PC-3 (cell line): Measurements from ENCODE around the gene NRAP. TPM values are rescaled to one million over a fixed set of nuclear protein-coding genes. Genes with fewer than 3 reads are reported as not detected.
A peak's percentile ranks its signal among the peaks of the same experiment; 100 is the strongest.

Experiments used
- ATAC-seq: fragments of 200-7000 bp; cut with Tn5 transposase; 2 replicates; pipeline ENCODE4 v1.9.1; 2020; ENCODE audit warnings: mild to moderate bottlenecking, moderate library complexity
- Bru-seq: library from RNA; stranded (reverse); fragments of 400-500 nt; gene quantifications from one replicate; lab custom pipeline; 2021; lab: Mats Ljungman, UMichigan
- BruChase-seq, 2 experiments: library from RNA; stranded (reverse); fragments of 400-500 nt; gene quantifications; one replicate each; lab custom pipeline; 2021; lab: Mats Ljungman, UMichigan
- BruUV-seq: library from RNA; stranded (reverse); fragments of 400-500 nt; replicated peaks from 2 replicates; lab custom pipeline; 2021; lab: Mats Ljungman, UMichigan
- CTCF ChIA-PET: fragments of 300-600 bp; sonication (Branson Sonifier 250); formaldehyde crosslinking; loops from one replicate; lab custom pipeline; 2022; ENCODE audit warnings: antibody characterized with exemption; lab: Charles Lee
- POLR2A ChIA-PET: fragments of 300-600 bp; sonication (Branson Sonifier 250); formaldehyde crosslinking; loops from one replicate; lab custom pipeline; 2022; ENCODE audit warnings: antibody characterized with exemption; ENCODE audit not compliant: unreplicated experiment; lab: Charles Lee
- DNase-seq: peaks from one replicate; pipeline ENCODE4 v3.0.0-alpha.2; 2015
- H2AFZ ChIP-seq: fragments of 300-600 bp; sonication (generic); 2 replicates; pipeline ENCODE4 v1.6.0; 2016; ENCODE audit warnings: antibody characterized with exemption, low read length
- H3F3A ChIP-seq: fragments of 300-600 bp; sonication (generic); one replicate; pipeline ENCODE4 v1.6.0; 2017; ENCODE audit warnings: antibody characterized with exemption, low read length, control low read depth, mild to moderate bottlenecking; ENCODE audit not compliant: unreplicated experiment
- H3K27ac ChIP-seq: fragments of 300-600 bp; sonication (generic); 2 replicates; pipeline ENCODE4 v1.5.1; 2016; ENCODE audit warnings: mild to moderate bottlenecking, low read length
- H3K27me3 ChIP-seq: fragments of 300-600 bp; sonication (generic); 2 replicates; pipeline ENCODE4 v1.6.1; 2016; ENCODE audit warnings: low read length, mixed read lengths
- H3K36me3 ChIP-seq: fragments of 300-600 bp; sonication (generic); 2 replicates; pipeline ENCODE4 v1.6.1; 2016; ENCODE audit warnings: low read depth, mixed run types, low read length, mixed read lengths
- H3K4me1 ChIP-seq: fragments of 300-600 bp; sonication (generic); 2 replicates; pipeline ENCODE4 v1.5.1; 2016; ENCODE audit warnings: low read length; ENCODE audit not compliant: insufficient read depth
- H3K4me2 ChIP-seq: fragments of 300-600 bp; sonication (generic); 2 replicates; pipeline ENCODE4 v1.6.0; 2016; ENCODE audit warnings: low read length
- H3K4me3 ChIP-seq: fragments of 300-600 bp; sonication (generic); 2 replicates; pipeline ENCODE4 v1.5.1; 2016; ENCODE audit warnings: mild to moderate bottlenecking, low read length, mixed read lengths
- H3K79me2 ChIP-seq: fragments of 300-600 bp; sonication (generic); 2 replicates; pipeline ENCODE4 v1.6.1; 2017; ENCODE audit warnings: low read length, mixed read lengths
- H3K9ac ChIP-seq: fragments of 300-600 bp; sonication (generic); 2 replicates; pipeline ENCODE4 v1.6.0; 2016; ENCODE audit warnings: mild to moderate bottlenecking, low read length
- H3K9me2 ChIP-seq: fragments of 300-600 bp; sonication (generic); replicated peaks from 2 replicates; pipeline ENCODE4 v1.6.1; 2016; ENCODE audit warnings: mixed run types, low read length, mixed read lengths
- H3K9me3 ChIP-seq: fragments of 300-600 bp; sonication (generic); 2 replicates; pipeline ENCODE4 v1.6.1; 2016; ENCODE audit warnings: low read length, mixed read lengths
- H4K20me1 ChIP-seq: fragments of 300-600 bp; sonication (generic); 2 replicates; pipeline ENCODE4 v1.6.1; 2016; ENCODE audit warnings: low read length, mixed read lengths
- EZH2 ChIP-seq: fragments of 300-600 bp; sonication (generic); IDR thresholded peaks from one replicate; pipeline ENCODE4 v1.6.1; 2017; ENCODE audit warnings: antibody characterized with exemption, mild to moderate bottlenecking, low read length; ENCODE audit not compliant: unreplicated experiment
- EZH2phosphoT487 ChIP-seq: fragments of 300-600 bp; sonication (generic); IDR thresholded peaks from 2 replicates; pipeline ENCODE4 v1.6.1; 2018; ENCODE audit warnings: mild to moderate bottlenecking, antibody characterized with exemption, low read length, borderline replicate concordance
- intact Hi-C: fragments of 100-400 bp; cut with micrococcal nuclease; formaldehyde crosslinking; loops from 2 replicates; pipeline ENCODE4 v1.9.0; 2023
- long read RNA-seq: library from polyadenylated mRNA; unstranded; transcript quantifications from one replicate; pipeline ENCODE4 v2.0.0, GENCODE V29; 2021; ENCODE audit not compliant: unreplicated experiment
- total RNA-seq: library from RNA; depleted of rRNA; stranded (reverse); fragments of >200 nt; gene quantifications from 2 replicates; pipeline ENCODE4 v1.2.3, GENCODE V29; 2014; rRNA removed
- TF ChIP-seq, protein P1 (sequence below): fragments of 300-600 bp; sonication (generic); conservative IDR thresholded peaks from 2 replicates; pipeline ENCODE4 v1.5.1; 2017; ENCODE audit warnings: antibody characterized with exemption, low read depth, mild to moderate bottlenecking, low read length

Gene NRAP, protein sequence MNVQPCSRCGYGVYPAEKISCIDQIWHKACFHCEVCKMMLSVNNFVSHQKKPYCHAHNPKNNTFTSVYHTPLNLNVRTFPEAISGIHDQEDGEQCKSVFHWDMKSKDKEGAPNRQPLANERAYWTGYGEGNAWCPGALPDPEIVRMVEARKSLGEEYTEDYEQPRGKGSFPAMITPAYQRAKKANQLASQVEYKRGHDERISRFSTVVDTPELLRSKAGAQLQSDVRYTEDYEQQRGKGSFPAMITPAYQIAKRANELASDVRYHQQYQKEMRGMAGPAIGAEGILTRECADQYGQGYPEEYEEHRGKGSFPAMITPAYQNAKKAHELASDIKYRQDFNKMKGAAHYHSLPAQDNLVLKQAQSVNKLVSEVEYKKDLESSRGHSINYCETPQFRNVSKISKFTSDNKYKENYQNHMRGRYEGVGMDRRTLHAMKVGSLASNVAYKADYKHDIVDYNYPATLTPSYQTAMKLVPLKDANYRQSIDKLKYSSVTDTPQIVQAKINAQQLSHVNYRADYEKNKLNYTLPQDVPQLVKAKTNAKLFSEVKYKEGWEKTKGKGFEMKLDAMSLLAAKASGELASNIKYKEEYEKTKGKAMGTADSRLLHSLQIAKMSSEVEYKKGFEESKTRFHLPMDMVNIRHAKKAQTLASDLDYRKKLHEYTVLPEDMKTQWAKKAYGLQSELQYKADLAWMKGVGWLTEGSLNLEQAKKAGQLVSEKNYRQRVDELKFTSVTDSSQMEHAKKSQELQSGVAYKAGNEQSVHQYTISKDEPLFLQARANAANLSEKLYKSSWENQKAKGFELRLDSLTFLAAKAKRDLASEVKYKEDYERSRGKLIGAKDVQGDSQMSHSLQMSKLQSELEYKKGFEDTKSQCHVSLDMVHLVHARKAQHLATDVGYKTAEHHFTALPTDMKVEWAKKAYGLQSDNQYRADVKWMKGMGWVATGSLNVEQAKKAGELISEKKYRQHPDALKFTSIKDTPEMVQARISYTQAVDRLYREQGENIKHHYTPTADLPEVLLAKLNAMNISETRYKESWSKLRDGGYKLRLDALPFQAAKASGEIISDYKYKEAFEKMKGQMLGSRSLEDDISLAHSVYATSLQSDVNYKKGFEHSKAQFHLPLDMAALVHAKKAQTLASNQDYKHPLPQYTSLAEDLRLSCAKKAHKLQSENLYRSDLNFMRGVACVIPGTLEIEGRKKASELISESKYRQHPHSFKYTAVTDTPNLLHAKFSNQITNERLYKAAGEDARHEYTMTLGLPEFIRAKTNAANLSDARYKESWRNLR (N-terminal part only)
- not detected in 2 replicates for total RNA-seq
- Bru-seq, nascent RNA = not detected
- BruChase-seq, experiment 1, labeled RNA remaining after a 6-hour chase = not detected
- percentile 1 among the genes with signal in this experiment for BruChase-seq, experiment 2, labeled RNA remaining after a 2-hour chase
- long read RNA-seq = 0 reads

DNA sequence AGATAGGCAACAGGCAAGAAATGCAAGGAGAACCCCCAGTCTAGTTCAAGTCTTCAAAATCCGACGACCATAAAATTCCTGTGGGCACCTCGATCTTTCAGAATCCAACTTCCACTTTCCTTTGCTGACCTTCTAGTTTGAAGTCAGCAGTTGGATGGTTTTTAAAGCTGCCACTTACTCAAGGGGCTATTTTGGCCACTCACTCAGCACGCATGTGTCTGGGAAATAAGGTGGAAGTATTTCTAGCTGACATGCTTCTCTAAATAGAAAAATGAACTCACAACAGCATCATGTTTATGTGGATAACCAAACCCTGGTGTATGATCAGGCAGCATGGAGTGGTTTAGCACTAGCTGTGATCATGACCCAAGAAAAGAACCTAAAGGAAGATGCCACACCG lies at the start of gene NRAP:
Gene NRAP, minus strand, starts transcription at position 134 of the 400 bp plus-strand sequence. CDS start 159 bp downstream, outside the sequence.
- Histone ChIP-seq H3K9me3 (no peaks in the 10 kb centered on the region), H4K20me1 (no peaks in the 10 kb centered on the region), H3K9ac (no peak within 1 kb of the TSS), H3K4me1 (peaks cover 13% of the 10 kb centered on the region; the same call in 1 of the 2 replicates), H3K79me2 (no peaks in the 10 kb centered on the region), H3K36me3 (no peaks in the 10 kb centered on the region), H2AFZ (no peak within 1 kb of the TSS), H3K27ac (no peak within 1 kb of the TSS), H3K4me3 (no peak within 1 kb of the TSS), H3F3A (no peaks in the 10 kb centered on the region), H3K9me2 (no peaks in the 10 kb centered on the region), H3K27me3 (no peaks in the 10 kb centered on the region), H3K4me2 (no peak within 1 kb of the TSS)
- BruUV-seq = no TSS peak
- ChIA-PET CTCF (no interaction called here), POLR2A (no interaction called here)
- DNase-seq (no peak), ATAC-seq (no peak)
- intact Hi-C loops = no loop called here
- TF ChIP-seq, protein P1, sequence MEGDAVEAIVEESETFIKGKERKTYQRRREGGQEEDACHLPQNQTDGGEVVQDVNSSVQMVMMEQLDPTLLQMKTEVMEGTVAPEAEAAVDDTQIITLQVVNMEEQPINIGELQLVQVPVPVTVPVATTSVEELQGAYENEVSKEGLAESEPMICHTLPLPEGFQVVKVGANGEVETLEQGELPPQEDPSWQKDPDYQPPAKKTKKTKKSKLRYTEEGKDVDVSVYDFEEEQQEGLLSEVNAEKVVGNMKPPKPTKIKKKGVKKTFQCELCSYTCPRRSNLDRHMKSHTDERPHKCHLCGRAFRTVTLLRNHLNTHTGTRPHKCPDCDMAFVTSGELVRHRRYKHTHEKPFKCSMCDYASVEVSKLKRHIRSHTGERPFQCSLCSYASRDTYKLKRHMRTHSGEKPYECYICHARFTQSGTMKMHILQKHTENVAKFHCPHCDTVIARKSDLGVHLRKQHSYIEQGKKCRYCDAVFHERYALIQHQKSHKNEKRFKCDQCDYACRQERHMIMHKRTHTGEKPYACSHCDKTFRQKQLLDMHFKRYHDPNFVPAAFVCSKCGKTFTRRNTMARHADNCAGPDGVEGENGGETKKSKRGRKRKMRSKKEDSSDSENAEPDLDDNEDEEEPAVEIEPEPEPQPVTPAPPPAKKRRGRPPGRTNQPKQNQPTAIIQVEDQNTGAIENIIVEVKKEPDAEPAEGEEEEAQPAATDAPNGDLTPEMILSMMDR = no peak
- no peak for TF ChIP-seq EZH2phosphoT487
- TF ChIP-seq EZH2 = no peak

DNA sequence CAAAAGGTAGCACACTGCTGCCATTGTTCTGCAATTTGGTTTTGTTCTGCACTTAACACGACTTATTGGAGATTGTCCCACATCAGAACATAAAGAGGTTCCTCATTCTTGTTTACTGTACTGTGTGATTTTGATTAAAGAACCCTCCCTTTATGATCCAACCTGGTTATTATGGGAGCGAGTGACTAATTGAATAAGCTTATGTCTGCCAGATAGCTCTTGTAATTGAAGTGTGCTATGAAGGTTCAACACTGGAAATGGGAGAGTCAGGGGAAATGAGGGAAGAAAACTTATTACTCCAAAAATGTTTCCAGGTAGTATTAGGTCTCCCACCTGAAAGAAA lies 49.8 kb upstream of the NRAP start:
- Histone ChIP-seq H3K9ac (no peak overlapping the region), H3K36me3 (no peaks in the 10 kb centered on the region), H3K9me2 (no peaks in the 10 kb centered on the region), H3K9me3 (no peaks in the 10 kb centered on the region), H3K4me3 (no peak overlapping the region), H3K79me2 (no peaks in the 10 kb centered on the region), H4K20me1 (no peaks in the 10 kb centered on the region), H3K4me1 (no peaks in the 10 kb centered on the region), H3K4me2 (no peak overlapping the region), H3K27ac (no peak overlapping the region), H3K27me3 (no peaks in the 10 kb centered on the region), H2AFZ (no peak overlapping the region), H3F3A (no peaks in the 10 kb centered on the region)
- ATAC-seq = no peak
- TF ChIP-seq EZH2phosphoT487 (no peak), EZH2 (no peak)
- TF ChIP-seq, protein P1 = no peak
- POLR2A ChIA-PET = no interaction called here
- intact Hi-C loops = no loop called here
- CTCF ChIA-PET = no interaction called here
- DNase-seq = no peak
- no TSS peak for BruUV-seq
